ENCODE data around the gene CIC.

DNA sequence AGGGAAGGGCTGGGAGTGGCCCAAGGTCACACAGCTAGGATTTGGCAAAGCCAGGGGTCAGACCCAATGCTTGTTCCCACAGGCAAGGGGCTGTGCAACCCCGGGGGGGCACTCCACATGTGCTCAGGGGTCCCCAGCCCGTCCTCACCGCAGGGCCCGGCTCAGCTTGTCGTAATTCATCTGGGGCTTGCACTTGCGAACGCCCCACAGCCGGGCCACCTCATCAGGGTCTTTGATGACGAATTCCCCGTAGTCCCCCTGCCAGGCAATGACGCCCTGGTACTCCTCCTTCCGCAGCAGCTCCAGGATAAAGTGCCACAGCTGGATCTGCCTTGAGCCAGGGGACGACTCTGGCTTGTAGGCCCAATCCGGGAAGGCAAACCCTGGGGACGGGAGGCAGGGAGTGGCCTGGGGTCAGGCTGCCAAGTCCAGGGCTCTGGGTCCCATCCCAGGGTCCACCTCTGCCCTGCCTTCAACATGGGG, 18.8 kb upstream of the CIC start:
- TF ChIP-seq EP300 (IDR thresholded peaks at IDR 0.05) (no peak), POLR2A (IDR thresholded peaks at IDR 0.05) (no peak)
- TF ChIP-seq, protein P1, sequence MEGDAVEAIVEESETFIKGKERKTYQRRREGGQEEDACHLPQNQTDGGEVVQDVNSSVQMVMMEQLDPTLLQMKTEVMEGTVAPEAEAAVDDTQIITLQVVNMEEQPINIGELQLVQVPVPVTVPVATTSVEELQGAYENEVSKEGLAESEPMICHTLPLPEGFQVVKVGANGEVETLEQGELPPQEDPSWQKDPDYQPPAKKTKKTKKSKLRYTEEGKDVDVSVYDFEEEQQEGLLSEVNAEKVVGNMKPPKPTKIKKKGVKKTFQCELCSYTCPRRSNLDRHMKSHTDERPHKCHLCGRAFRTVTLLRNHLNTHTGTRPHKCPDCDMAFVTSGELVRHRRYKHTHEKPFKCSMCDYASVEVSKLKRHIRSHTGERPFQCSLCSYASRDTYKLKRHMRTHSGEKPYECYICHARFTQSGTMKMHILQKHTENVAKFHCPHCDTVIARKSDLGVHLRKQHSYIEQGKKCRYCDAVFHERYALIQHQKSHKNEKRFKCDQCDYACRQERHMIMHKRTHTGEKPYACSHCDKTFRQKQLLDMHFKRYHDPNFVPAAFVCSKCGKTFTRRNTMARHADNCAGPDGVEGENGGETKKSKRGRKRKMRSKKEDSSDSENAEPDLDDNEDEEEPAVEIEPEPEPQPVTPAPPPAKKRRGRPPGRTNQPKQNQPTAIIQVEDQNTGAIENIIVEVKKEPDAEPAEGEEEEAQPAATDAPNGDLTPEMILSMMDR (IDR thresholded peaks at IDR 0.05), result no peak

Measured in tibial nerve (tissue), 4 donors.